Pancreas (tissue), 10 donors: ENCODE data around the gene PNMA6E. TPM values are rescaled to one million over a fixed set of nuclear protein-coding genes. Genes with fewer than 3 reads are reported as not detected.
"Not testable (repeated sequence)": the region's sequence is repeated elsewhere in the genome, so short reads cannot be mapped to it uniquely, and the experiment has no call there.

ENCODE experiments used
- ATAC-seq, 4 donors: fragments of 200-7000 bp; cut with Tn5 transposase; one replicate each; pipeline versions ENCODE4 v1.8.0 to v1.9.1; 2020; ENCODE audit warnings: mild to moderate bottlenecking in 4 of 4, moderate library complexity in 4 of 4
- DNase-seq, 6 donors: peaks; one replicate each; pipeline ENCODE4 v3.0.0-alpha.2; 2020
- FAIRE-seq: peaks from 2 replicates; lab custom pipeline; 2012; peaks lifted over from hg19 to GRCh38; lab: Jason Lieb, UNC
- H3K27ac ChIP-seq, 4 donors: fragments of 200-600 bp; sonication (generic); 1 replicate in 3 of 4; 2 replicates in 1 of 4; pipeline versions ENCODE4 v1.5.0 to v1.8.0; 2020
- H3K27me3 ChIP-seq, 4 donors: fragments of 200-600 bp; one replicate each; pipeline ENCODE4 v1.8.0; 2021
- H3K36me3 ChIP-seq, 3 donors: fragments of 200-600 bp; sonication (generic) in 1 of 3; one replicate each; pipeline versions ENCODE4 v1.5.0 to v1.8.0; 2020 to 2021
- H3K4me1 ChIP-seq, 3 donors: fragments of 200-600 bp; one replicate each; pipeline ENCODE4 v1.8.0; 2021
- H3K4me3 ChIP-seq, 4 donors: fragments of 200-600 bp; sonication (generic) in 2 of 4; one replicate each; pipeline versions ENCODE4 v1.5.0 to v1.8.0; 2020 to 2021
- H3K9me3 ChIP-seq, 4 donors: fragments of 200-600 bp; one replicate each; pipeline ENCODE4 v1.8.0; 2021
- CTCF ChIP-seq, 4 donors: fragments of 200-600 bp; sonication (generic) in 3 of 4; IDR thresholded peaks; one replicate each; pipeline versions ENCODE4 v1.5.0 to v1.8.0; 2021; ENCODE audit warnings: antibody characterized with exemption in 4 of 4
- WGBS, 2 donors: extraction: QIAGEN DNeasy Blood & Tissue Kit; methylation state at CpG; one replicate each; pipeline ENCODE4 v1.1.7; 2013; 5-methylcytosine and 5-hydroxymethylcytosine counted together
- intact Hi-C, 3 donors: fragments of 100-400 bp; cut with DNase I; formaldehyde crosslinking; loops; one replicate each; pipeline versions ENCODE4 v1.11.1 to v1.14.2; 2022
- polyA plus RNA-seq, 2 donors: library from polyadenylated mRNA; stranded (reverse); fragments of 200-250 nt; gene quantifications; one replicate each; pipeline ENCODE4 v1.2.3, GENCODE V29; 2013
- total RNA-seq, 6 donors: library from RNA; stranded (reverse); fragmentation: NEBNext Ultra II Directional in 4 of 6; extraction: Animal tissue kit (Norgen Biotek cat#: 25700) in 4 of 6; gene quantifications; one replicate each; pipeline versions ENCODE4 v1.2.1 to v1.2.4, GENCODE V29; 2021 to 2023
- donor health status: healthy with polysubstance abuse.
- donor health status: DM: no; HTN: no; CAD: no; lungs with moderate emphysema.
- donor health status: DM: no; HTN: no; CAD: no.
- donor health status: control.
- donor health status: control.
- donor health status: Bipolar disorder and iron deficiency.
- donor health status: DM: yes; HTN: yes; CAD: no.
- donor health status: DM: no; HTN: no; CAD: no.
- donor health status: DM: no; HTN: no; CAD: no.
- donor health status: DM: yes; HTN: yes; CAD: no.

PNMA6E gene
- total and polyA plus RNA-seq, 8 donors = not detected

- FAIRE-seq = no peak
Measured at GRCh38 chrX:153406903-153407302, 5.8 kb upstream of the PNMA6E start.

GRCh38 chrX:153406011-153406410 is 4.9 kb upstream of the PNMA6E start:
- no peak overlapping the region for H3K4me3 ChIP-seq
- DNase-seq = no peak
- H3K36me3 ChIP-seq = no peaks in the 10 kb centered on the region
- intact Hi-C loops = no loop called here
- H3K27me3 ChIP-seq = peaks cover 0 to 4% (median 0%) of the 10 kb centered on the region in 4 donors
- ATAC-seq = no peak
- FAIRE-seq = no peak
- H3K4me1 ChIP-seq = no peaks in the 10 kb centered on the region
- TF ChIP-seq CTCF (IDR thresholded peaks at IDR 0.05) = no peak
- H3K27ac ChIP-seq = no peak overlapping the region
- H3K9me3 ChIP-seq = no peaks in the 10 kb centered on the region
- 77 to 83% methylated on average over 9 of the region's 9 CpGs for WGBS, 2 donors

More at GRCh38 chrX:153406903-153407302, 5.8 kb upstream of the PNMA6E start:
- no peaks in the 10 kb centered on the region for H3K9me3 ChIP-seq
- peaks cover 0 to 4% (median 0%) of the 10 kb centered on the region in 4 donors for H3K27me3 ChIP-seq
- H3K27ac ChIP-seq = no peak overlapping the region
- intact Hi-C loops = no loop called here
- 64 to 77% methylated on average over 7 of the region's 7 CpGs for WGBS, 2 donors
- ATAC-seq (no peak), DNase-seq (no peak)
- TF ChIP-seq CTCF (IDR thresholded peaks at IDR 0.05) = no peak
- no peak overlapping the region for H3K4me3 ChIP-seq
- no peaks in the 10 kb centered on the region for H3K4me1 ChIP-seq
- no peaks in the 10 kb centered on the region for H3K36me3 ChIP-seq

- Histone ChIP-seq H3K36me3 (no peaks in the 10 kb centered on the region), H3K4me1 (no peaks in the 10 kb centered on the region), H3K27ac (no peak overlapping the region), H3K4me3 (no peak overlapping the region), H3K9me3 (no peaks in the 10 kb centered on the region), H3K27me3 (peaks cover 0 to 4% (median 0%) of the 10 kb centered on the region in 4 donors)
- intact Hi-C loops = no loop called here
- ATAC-seq (no peak), FAIRE-seq (no peak), DNase-seq (no peak)
- TF ChIP-seq CTCF (IDR thresholded peaks at IDR 0.05) = no peak
- 42 to 44% methylated on average over 5 of the region's 5 CpGs for WGBS, 2 donors
Measured at GRCh38 chrX:153405426-153405825, 4.3 kb upstream of the PNMA6E start.

- H3K36me3 ChIP-seq, H3K4me1 ChIP-seq, H3K27me3 ChIP-seq, DNase-seq, H3K4me3 ChIP-seq, H3K27ac ChIP-seq, ATAC-seq, H3K9me3 ChIP-seq, intact Hi-C loops, FAIRE-seq: not testable (repeated sequence)
- 81 to 85% methylated on average over 5 of the region's 5 CpGs for WGBS, 2 donors
Measured at GRCh38 chrX:153404333-153404732, 3.2 kb upstream of the PNMA6E start.

- FAIRE-seq (no peak), ATAC-seq (peak in 2 of 4 donors; percentile 24 to 40), DNase-seq (peak in 1 of 6 donors; percentile 22)
- Histone ChIP-seq H3K27me3 (peaks cover 0 to 4% (median 2%) of the 10 kb centered on the region in 4 donors), H3K27ac (no peak overlapping the region), H3K4me3 (no peak overlapping the region), H3K9me3 (no peaks in the 10 kb centered on the region), H3K36me3 (no peaks in the 10 kb centered on the region), H3K4me1 (no peaks in the 10 kb centered on the region)
- TF ChIP-seq CTCF (IDR thresholded peaks at IDR 0.05) = peak in 3 of 4 donors; percentile 6 to 16 (median 15)
- WGBS, 2 donors = 76 to 82% methylated on average over 58 to 60 of the region's 60 CpGs
- intact Hi-C loops = no loop called here
Measured at GRCh38 chrX:153400146-153401132, 711 bp downstream of the PNMA6E start.
